SJCRH30 (cell line): Measurements from ENCODE around the gene CFAP299. TPM values are rescaled to one million over a fixed set of nuclear protein-coding genes. Genes with fewer than 3 reads are reported as not detected.

Experiments used
- DNase-seq, 2 experiments: peaks; one replicate each; pipeline ENCODE4 v3.0.0-alpha.2; 2015 to 2020
- H3K27ac ChIP-seq: fragments of 250-450 bp; sonication (Bioruptor Pico); 2 replicates; pipeline ENCODE4 v1.5.1; 2020; ENCODE audit warnings: mild to moderate bottlenecking, moderate library complexity
- H3K27me3 ChIP-seq: fragments of 250-450 bp; sonication (Bioruptor Pico); 2 replicates; pipeline ENCODE4 v1.5.1; 2020; ENCODE audit warnings: mild to moderate bottlenecking, moderate library complexity
- H3K36me3 ChIP-seq: fragments of 250-450 bp; sonication (Bioruptor Pico); 2 replicates; pipeline ENCODE4 v1.5.1; 2020; ENCODE audit warnings: mild to moderate bottlenecking, moderate library complexity
- H3K4me1 ChIP-seq: fragments of 250-450 bp; sonication (Bioruptor Pico); 2 replicates; pipeline ENCODE4 v1.5.1; 2020; ENCODE audit warnings: mild to moderate bottlenecking, moderate library complexity
- H3K4me3 ChIP-seq: fragments of 250-450 bp; sonication (Bioruptor Pico); 2 replicates; pipeline ENCODE4 v1.5.1; 2020; ENCODE audit warnings: mild to moderate bottlenecking, moderate library complexity
- H3K9me3 ChIP-seq: fragments of 250-450 bp; sonication (Bioruptor Pico); replicated peaks from 2 replicates; pipeline ENCODE4 v1.5.1; 2020; ENCODE audit warnings: mild to moderate bottlenecking, moderate library complexity
- total RNA-seq: library from RNA; depleted of rRNA; stranded (reverse); fragments of >200 nt; shearing (Covaris generic); gene quantifications from 2 replicates; pipeline ENCODE4 v1.2.3, GENCODE V29; 2014

Gene CFAP299
- total RNA-seq, 1 experiment from 2014 or later: not detected

- no peaks in the 10 kb centered on the region for H3K36me3 ChIP-seq
- no peak overlapping the region for H3K4me3 ChIP-seq
- H3K27me3 ChIP-seq: no peaks in the 10 kb centered on the region
- no peak for DNase-seq
- H3K4me1 ChIP-seq: no peaks in the 10 kb centered on the region
- H3K27ac ChIP-seq: no peak overlapping the region
- no peaks in the 10 kb centered on the region for H3K9me3 ChIP-seq
Measured at GRCh38 chr4:80874979-80875378, 539.4 kb downstream of the CFAP299 start.

- Histone ChIP-seq H3K27me3 (no peaks in the 10 kb centered on the region), H3K27ac (no peak overlapping the region), H3K4me3 (no peak overlapping the region), H3K36me3 (no peaks in the 10 kb centered on the region), H3K4me1 (no peaks in the 10 kb centered on the region), H3K9me3 (no peaks in the 10 kb centered on the region)
- DNase-seq: no peak
Measured at GRCh38 chr4:80875642-80876041, 540.1 kb downstream of the CFAP299 start.

GRCh38 chr4:80876810-80877209 lies 541.3 kb downstream of the CFAP299 start:
- no peak for DNase-seq
- H3K27ac ChIP-seq: no peak overlapping the region

GRCh38 chr4:80878218-80878617 lies 542.7 kb downstream of the CFAP299 start:
- H3K36me3 ChIP-seq: no peaks in the 10 kb centered on the region
- H3K4me3 ChIP-seq: no peak overlapping the region
- H3K27me3 ChIP-seq: no peaks in the 10 kb centered on the region
- no peaks in the 10 kb centered on the region for H3K9me3 ChIP-seq
- no peak overlapping the region for H3K27ac ChIP-seq
- no peak for DNase-seq
- no peaks in the 10 kb centered on the region for H3K4me1 ChIP-seq

More at GRCh38 chr4:80876810-80877209, 541.3 kb downstream of the CFAP299 start:
- Histone ChIP-seq H3K4me1 (no peaks in the 10 kb centered on the region), H3K27me3 (no peaks in the 10 kb centered on the region), H3K9me3 (no peaks in the 10 kb centered on the region), H3K4me3 (no peak overlapping the region), H3K36me3 (no peaks in the 10 kb centered on the region)

GRCh38 chr4:80897537-80898303 lies 562.2 kb downstream of the CFAP299 start:
- Histone ChIP-seq H3K27ac (no peak overlapping the region), H3K4me1 (no peaks in the 10 kb centered on the region), H3K9me3 (no peaks in the 10 kb centered on the region), H3K36me3 (no peaks in the 10 kb centered on the region), H3K27me3 (no peaks in the 10 kb centered on the region), H3K4me3 (no peak overlapping the region)
- no peak for DNase-seq

- no peaks in the 10 kb centered on the region for H3K9me3 ChIP-seq
- H3K4me3 ChIP-seq: no peak overlapping the region
- no peaks in the 10 kb centered on the region for H3K27me3 ChIP-seq
- no peaks in the 10 kb centered on the region for H3K36me3 ChIP-seq
- DNase-seq: no peak
- H3K27ac ChIP-seq: no peak overlapping the region
- no peaks in the 10 kb centered on the region for H3K4me1 ChIP-seq
Measured at GRCh38 chr4:80900908-80901307, 565.4 kb downstream of the CFAP299 start.

GRCh38 chr4:80903020-80903419 lies 567.5 kb downstream of the CFAP299 start:
- H3K27me3 ChIP-seq: no peaks in the 10 kb centered on the region
- DNase-seq: peak in 1 of 2 experiments; percentile 26
- no peaks in the 10 kb centered on the region for H3K4me1 ChIP-seq
- no peaks in the 10 kb centered on the region for H3K36me3 ChIP-seq
- 0 out of 2 replicates have a peak, but pooled peaks cover 1% of the 10 kb centered on the region for H3K9me3 ChIP-seq
- H3K27ac ChIP-seq: no peak overlapping the region
- no peak overlapping the region for H3K4me3 ChIP-seq

GRCh38 chr4:80909938-80910337 lies 574.4 kb downstream of the CFAP299 start:
- H3K9me3 ChIP-seq: 0 out of 2 replicates have a peak, but pooled peaks cover 2% of the 10 kb centered on the region
- no peaks in the 10 kb centered on the region for H3K4me1 ChIP-seq
- H3K27ac ChIP-seq: no peak overlapping the region
- H3K27me3 ChIP-seq: no peaks in the 10 kb centered on the region
- H3K4me3 ChIP-seq: no peak overlapping the region
- H3K36me3 ChIP-seq: no peaks in the 10 kb centered on the region
- DNase-seq: no peak

- Histone ChIP-seq H3K4me1 (no peaks in the 10 kb centered on the region), H3K9me3 (0 out of 2 replicates have a peak, but pooled peaks cover 2% of the 10 kb centered on the region), H3K36me3 (no peaks in the 10 kb centered on the region), H3K27me3 (no peaks in the 10 kb centered on the region), H3K4me3 (no peak overlapping the region), H3K27ac (no peak overlapping the region)
- no peak for DNase-seq
Measured at GRCh38 chr4:80911458-80911857, 575.9 kb downstream of the CFAP299 start.

GRCh38 chr4:80912350-80912749 lies 576.8 kb downstream of the CFAP299 start:
- no peak for DNase-seq
- H3K36me3 ChIP-seq: no peaks in the 10 kb centered on the region
- no peaks in the 10 kb centered on the region for H3K27me3 ChIP-seq
- 0 out of 2 replicates have a peak, but pooled peaks cover 2% of the 10 kb centered on the region for H3K9me3 ChIP-seq
- H3K4me1 ChIP-seq: no peaks in the 10 kb centered on the region
- no peak overlapping the region for H3K4me3 ChIP-seq
- H3K27ac ChIP-seq: no peak overlapping the region

GRCh38 chr4:80913381-80913780 lies 577.9 kb downstream of the CFAP299 start:
- Histone ChIP-seq H3K4me3 (no peak overlapping the region), H3K27ac (no peak overlapping the region), H3K36me3 (no peaks in the 10 kb centered on the region), H3K4me1 (no peaks in the 10 kb centered on the region), H3K27me3 (no peaks in the 10 kb centered on the region), H3K9me3 (no peaks in the 10 kb centered on the region)
- no peak for DNase-seq

- H3K27ac ChIP-seq: no peak overlapping the region
- peaks cover 7% of the 10 kb centered on the region for H3K4me1 ChIP-seq
- no peaks in the 10 kb centered on the region for H3K36me3 ChIP-seq
- no peaks in the 10 kb centered on the region for H3K27me3 ChIP-seq
- DNase-seq: no peak
- no peaks in the 10 kb centered on the region for H3K9me3 ChIP-seq
- H3K4me3 ChIP-seq: no peak overlapping the region
Measured at GRCh38 chr4:80916770-80917169, 581.2 kb downstream of the CFAP299 start.

- H3K27me3 ChIP-seq: no peaks in the 10 kb centered on the region
- no peak for DNase-seq
Measured at GRCh38 chr4:80918004-80918403, 582.5 kb downstream of the CFAP299 start.

GRCh38 chr4:80921441-80921840 lies 585.9 kb downstream of the CFAP299 start:
- Histone ChIP-seq H3K4me1 (peaks cover 23% of the 10 kb centered on the region), H3K27ac (no peak overlapping the region), H3K36me3 (no peaks in the 10 kb centered on the region), H3K27me3 (no peaks in the 10 kb centered on the region), H3K4me3 (no peak overlapping the region), H3K9me3 (no peaks in the 10 kb centered on the region)
- peak in 1 of 2 experiments; percentile 18 for DNase-seq

More at GRCh38 chr4:80918004-80918403, 582.5 kb downstream of the CFAP299 start:
- no peak overlapping the region for H3K27ac ChIP-seq
- H3K4me3 ChIP-seq: no peak overlapping the region
- no peaks in the 10 kb centered on the region for H3K9me3 ChIP-seq
- no peaks in the 10 kb centered on the region for H3K36me3 ChIP-seq
- peaks cover 15% of the 10 kb centered on the region for H3K4me1 ChIP-seq

GRCh38 chr4:80922941-80923340 lies 587.4 kb downstream of the CFAP299 start:
- Histone ChIP-seq H3K27ac (peak overlapping the region; percentile 33; the same call in 1 of the 2 replicates), H3K27me3 (no peaks in the 10 kb centered on the region), H3K9me3 (no peaks in the 10 kb centered on the region), H3K36me3 (no peaks in the 10 kb centered on the region), H3K4me3 (no peak overlapping the region), H3K4me1 (peaks cover 23% of the 10 kb centered on the region)
- peak; percentile 70 to 87 for DNase-seq

GRCh38 chr4:80925293-80925692 lies 589.8 kb downstream of the CFAP299 start:
- H3K27me3 ChIP-seq: no peaks in the 10 kb centered on the region
- no peak for DNase-seq
- H3K36me3 ChIP-seq: no peaks in the 10 kb centered on the region
- no peak overlapping the region for H3K4me3 ChIP-seq
- no peak overlapping the region for H3K27ac ChIP-seq
- no peaks in the 10 kb centered on the region for H3K9me3 ChIP-seq
- H3K4me1 ChIP-seq: peaks cover 23% of the 10 kb centered on the region
